Esophagus squamous epithelium (tissue), 4 donors: ENCODE results near the gene UACA.

Experiments used
- CTCF ChIP-seq, 6 experiments: fragments of 450-650 bp in 4 of 6; fragments of 200-600 bp in 2 of 6; sonication (generic) in 2 of 6; IDR thresholded peaks; one replicate each; pipeline ENCODE4 v1.5.1; 2016 to 2019; ENCODE audit warnings: antibody characterized with exemption in 6 of 6, mild to moderate bottlenecking in 4 of 6, moderate library complexity in 4 of 6
- POLR2A ChIP-seq, 4 donors: fragments of 450-650 bp; IDR thresholded peaks; one replicate each; pipeline ENCODE4 v1.6.1; 2017; ENCODE audit warnings: antibody characterized with exemption in 4 of 4, mild to moderate bottlenecking in 4 of 4, moderate library complexity in 3 of 4

- no peak for TF ChIP-seq CTCF (IDR thresholded peaks at IDR 0.05)
- no peak for TF ChIP-seq POLR2A (IDR thresholded peaks at IDR 0.05)
These were observed 104.7 kb downstream of the UACA start for GRCh38 chr15:70658641-70659040.
